ENCODE results near the gene UBAC1.
"Not testable (repeated sequence)": the region's sequence is repeated elsewhere in the genome, so short reads cannot be mapped to it uniquely, and the experiment has no call there.

UBAC1 gene

DNA sequence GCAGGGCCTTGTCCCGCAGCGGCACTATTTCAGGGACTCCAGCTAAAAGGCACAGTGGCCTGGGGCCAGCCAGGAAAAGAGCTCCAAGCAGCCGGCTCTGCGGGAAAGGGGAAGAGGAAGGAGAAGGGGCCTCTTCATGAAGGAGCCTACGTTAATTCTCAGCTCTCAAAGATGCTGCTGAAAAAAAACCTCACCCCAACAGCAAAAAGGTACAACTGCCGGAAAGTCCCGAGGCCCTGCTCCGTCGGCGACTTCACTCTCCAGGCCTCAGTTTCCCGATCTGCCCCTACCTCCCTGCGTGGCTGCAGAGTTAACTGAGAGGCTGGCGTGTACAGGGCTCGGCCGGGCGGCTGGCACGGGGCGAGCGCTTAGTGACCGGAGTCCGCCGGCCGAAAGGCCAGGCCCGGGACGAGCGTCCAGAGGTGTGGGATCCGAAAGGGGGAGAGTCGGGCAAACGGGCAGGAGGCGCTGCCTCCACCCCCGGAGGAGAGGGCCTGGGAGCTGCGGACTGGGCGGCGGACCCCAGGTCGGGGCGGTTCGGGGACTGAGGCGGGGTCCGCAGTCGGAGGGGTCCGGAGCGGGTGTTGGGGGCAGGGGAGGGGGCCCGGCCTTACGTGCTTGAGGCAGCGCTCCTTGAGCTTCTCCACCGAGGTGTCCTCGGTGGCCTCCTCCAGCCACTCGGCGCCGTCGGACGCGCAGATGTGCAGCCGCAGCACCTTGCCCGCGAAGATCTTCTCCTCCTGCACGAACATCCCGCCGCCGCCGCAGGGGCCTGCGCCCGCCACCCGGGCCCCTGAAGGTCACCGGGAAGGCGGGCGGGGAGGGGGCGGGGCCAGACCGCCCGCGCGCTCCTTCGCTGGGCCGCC lies 529 bp downstream of the UBAC1 start:
- peak in 9 of 51 donors; percentile 4 to 71 (median 54) for DNase-seq

DNA sequence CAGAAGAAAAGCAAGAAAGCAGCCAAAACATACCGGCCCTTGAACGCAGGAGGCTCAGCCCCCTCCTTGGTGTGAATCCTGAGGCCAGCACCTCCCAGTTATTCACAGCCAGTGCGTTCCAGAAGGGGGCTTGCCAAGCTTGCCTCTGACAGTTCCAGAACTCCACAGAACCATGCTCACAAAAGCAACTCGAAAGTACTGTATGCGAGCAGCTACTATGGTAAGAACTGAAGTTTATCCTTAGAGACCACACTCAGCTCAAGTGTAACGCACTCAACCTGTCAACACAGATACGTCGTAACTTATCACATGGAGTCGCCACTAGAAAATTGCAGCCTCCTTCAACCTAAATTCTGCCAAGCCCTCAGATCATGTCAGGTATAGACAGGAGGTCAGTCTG lies 1.4 kb downstream of the UBAC1 start:
- DNase-seq = no peak

DNA sequence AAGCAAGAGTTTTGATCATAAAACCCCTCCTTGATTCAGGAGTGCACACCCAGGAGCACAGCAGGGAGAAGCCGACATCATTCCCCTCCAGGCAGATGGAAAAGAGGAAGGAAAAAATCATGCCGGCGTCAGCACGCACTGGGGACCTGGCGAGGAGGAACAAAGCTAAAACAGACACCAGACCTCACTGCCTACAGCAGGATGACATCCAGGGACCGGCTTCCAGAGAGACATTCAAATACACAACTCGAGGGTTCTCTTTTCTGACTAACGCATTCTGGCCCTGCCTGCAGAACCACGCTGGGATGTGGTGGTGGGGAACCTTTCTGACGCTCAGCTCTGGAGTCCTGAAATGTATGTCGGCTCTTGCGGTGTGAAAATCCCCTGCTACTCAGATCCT lies 2.7 kb downstream of the UBAC1 start:
- peak in 6 of 51 donors; percentile 6 to 36 (median 14) for DNase-seq

DNA sequence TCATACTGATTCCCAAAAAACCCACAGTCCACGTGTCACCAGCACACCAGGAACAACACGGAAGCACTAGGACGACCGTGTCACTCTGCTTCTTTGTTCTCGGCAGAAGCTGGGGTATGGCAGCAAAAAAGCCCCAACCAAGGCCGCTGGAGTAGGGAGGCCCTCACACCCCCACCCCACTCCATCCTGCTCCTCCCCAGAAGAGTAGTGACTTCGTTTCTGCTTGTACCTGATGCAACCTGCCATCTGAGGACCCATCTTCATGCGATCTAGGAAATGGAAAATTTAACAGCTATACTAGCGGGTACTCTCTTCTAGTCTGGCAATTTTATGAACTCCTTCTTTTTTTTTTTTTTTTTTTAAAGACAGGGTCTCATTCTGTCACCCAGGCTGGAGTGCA lies 3.7 kb downstream of the UBAC1 start:
- no peak for DNase-seq

DNA sequence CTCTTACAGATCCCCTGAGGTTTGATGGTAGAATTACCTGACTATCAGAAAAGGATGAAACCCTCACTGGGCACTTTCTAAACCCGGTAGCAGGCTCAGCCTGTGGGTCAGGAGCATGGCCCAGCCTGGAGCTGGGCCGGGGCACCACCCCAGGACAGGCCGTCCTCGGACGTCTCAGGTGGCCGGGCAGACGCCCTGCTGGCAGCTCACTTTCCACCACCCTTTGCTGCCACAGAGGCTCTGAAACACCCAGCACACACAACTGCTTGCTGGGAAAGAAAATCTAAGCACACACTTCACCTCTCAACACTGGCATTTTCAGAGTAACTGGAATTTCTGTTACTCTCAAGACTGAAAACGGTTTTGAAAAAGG lies 4.4 kb downstream of the UBAC1 start:
- no peak for DNase-seq

DNA sequence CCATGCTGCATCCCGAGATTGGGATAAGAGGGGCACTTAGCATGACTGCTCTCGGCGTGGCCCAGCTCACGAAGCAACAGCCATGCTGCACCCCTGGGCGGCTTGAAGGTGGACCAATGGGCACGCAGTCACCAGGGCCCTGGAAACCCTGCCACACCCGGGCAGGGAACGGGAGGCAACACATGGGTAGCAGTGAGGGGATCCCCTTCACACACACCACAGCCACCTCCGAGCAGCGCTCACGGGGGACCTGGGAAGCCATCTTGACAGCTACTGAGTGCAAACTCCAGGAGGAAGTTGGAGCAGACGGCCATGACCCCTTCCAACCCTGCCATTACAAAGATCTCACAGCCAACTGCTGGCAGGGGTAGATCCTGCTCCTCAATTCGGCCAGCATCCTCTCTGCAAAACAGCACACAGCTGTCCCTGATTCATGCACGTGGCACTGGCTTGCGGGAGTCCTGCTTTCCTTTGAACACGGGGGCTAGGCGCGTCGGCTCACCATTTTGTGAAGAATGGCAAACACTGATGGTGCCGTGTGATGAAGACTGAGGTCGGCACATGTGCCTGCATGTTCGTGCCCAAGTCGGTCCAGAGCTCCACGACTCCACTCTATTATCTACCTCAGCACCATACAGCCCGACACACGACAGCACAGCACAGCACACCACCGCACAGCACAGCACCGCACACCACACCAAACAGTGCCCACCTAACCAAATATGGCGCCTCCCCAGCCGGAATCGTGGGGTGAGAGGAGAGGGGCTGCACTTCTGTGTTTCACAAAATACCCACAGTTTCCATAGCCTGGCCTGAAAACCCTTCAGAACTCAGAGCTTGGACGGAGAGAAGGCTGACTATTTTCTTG lies 5.0 kb downstream of the UBAC1 start:
- DNase-seq = no peak

DNA sequence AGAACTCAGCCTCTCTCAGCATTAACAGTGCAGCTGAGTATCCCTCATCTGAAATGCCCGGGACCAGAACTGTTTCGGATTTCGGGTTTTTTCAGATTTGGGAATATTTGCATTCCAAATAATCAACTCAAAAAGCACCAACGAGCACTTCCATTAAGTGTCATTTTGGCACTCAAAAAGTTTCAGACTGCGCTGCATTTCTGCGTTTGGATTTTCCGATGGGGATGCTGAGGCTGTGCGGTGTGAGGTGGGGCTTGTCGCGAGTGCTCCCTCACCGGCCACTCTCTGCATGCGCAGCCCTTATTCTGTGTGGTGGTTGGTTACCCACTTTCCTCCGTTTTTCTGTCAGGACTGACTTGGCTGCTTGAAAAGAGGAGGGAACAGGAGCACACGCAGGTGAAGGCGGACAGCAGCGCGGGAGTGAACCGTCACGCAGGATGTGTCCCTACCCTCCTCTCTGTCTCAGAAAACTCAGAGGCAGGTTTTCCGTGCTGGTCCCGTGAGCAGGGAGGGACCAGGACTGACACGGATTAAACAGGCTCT lies 8.4 kb downstream of the UBAC1 start:
- DNase-seq = no peak

DNA sequence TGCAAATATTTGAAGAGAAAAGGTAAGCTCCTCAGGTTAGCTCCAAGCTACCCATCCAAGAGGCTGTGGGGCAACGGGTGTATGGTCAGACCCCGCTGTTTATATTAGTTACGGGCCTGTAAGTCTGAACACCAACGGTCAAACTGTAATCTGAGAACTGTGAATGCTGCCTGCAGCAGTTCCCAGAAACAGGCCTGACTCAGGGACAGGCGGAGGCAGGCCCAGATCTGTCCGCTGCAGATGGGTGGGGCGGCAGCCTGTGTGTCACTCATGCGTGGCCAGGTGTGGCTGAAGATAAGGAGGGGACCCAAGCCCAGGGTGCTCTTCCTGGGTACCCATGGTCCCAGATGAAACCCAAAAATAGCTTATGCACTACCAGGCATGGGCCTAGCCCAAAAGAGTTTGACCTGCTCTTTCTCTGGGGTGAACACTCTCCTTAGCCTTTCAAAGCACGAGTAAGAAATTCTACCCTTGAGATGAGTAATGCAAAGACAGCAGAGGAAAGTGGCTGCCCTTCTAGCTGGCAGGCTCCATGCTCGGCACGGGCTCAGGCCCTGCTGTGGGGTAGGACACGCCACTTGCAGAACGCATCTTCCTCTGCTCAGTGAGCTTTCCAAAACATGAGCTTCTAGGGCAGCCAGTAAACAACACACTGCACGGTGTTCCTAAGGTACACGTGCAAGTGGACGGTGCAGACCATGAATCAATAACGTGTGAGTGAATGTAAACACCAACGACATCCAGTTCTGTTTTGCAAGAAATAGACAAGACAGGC lies 9.1 kb downstream of the UBAC1 start:
- no peak for DNase-seq

DNA sequence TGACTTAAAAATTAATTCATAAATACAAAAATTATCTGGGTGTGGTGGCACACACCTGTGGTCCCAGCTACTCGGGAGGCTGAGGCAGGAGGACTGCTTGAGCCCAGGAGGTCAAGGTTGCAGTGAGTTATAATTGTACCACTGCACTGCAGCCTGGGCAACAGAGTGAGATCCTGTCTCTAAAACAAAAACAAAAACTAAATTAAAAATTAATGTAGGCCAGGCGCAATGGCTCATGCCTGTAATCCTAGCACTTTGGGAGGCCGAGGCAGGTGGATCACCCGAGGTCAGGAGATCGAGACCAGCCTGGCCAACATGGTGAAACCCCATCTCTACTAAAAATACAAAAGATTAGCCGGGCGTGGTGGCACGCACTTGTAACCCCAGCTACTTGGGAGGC lies 9.9 kb downstream of the UBAC1 start:
- not testable (repeated sequence) for DNase-seq

DNA sequence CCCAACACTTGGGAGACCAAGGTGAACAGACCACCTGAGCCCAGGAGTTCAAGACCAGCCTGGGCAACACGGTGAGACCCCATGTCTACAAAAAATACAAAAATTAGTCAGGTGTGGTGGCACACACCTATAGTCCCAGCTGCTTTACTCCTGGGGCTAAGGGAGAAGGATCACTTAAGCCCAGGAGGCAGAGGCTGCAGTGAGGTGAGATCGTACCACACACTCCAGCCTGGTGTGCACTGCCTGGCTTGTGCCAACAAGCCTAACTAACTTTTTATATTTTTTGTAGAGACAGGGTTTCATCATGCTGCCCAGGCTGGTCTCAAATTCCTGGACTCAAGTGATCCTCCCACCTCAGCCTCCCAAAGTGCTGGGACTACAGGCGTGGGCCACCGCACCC lies 10.3 kb downstream of the UBAC1 start:
- not testable (repeated sequence) for DNase-seq

DNA sequence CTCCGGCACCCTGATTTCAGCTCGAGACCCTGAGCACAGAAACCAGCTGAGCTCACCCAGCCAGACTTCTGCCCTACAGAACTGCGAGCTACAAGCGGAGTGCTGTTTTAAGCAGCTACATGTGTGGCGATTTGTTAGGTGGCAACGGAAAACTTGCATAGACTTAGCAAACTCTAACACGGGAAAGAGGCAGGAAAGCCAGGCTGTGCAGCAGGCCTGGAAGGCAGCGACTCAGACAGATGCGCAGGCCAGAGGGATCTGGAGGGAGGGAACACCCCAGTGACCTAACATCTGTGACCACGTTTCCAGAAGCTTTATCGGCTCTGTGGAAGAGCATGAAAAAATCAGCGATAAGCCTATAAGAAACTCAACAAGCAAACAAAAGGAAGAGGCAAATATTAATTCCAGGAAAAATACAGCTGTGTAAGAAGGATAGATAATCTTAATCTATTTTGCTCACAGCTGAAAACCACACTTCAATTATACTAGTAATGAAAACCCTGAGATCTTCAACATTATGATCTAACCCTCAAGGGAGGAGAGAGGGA lies 11.0 kb downstream of the UBAC1 start:
- DNase-seq = no peak

DNA sequence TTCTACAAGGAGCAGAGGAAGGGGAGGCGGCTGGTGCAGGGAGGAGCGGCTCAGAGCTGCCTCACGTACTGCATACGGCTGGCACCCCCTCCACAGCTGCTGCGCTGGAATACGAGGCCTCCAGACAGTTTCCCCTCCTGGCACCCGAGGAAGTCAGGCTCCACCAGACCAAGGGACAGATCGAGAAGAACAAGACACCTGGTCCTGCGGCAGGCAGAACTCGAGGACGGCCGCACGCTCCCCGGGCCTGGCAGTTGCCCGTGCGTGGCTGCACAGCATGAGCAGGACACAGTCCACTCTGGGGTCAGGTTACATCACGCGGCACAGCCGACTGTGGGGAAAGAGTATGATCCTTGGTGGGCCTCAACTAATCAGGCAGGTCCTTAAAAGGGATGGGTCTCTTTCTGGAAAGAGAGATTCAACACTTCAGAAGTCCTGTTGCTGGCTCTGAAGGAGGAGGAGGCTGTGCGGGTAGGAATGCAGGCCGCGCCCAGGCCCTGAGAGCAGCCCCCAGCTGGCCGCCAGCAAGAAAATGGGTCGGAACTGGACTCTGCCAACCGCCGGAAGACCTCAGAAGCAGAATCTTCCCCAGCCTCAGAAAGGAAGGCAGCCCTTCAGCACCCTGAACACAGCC lies 11.6 kb downstream of the UBAC1 start:
- DNase-seq = no peak

DNA sequence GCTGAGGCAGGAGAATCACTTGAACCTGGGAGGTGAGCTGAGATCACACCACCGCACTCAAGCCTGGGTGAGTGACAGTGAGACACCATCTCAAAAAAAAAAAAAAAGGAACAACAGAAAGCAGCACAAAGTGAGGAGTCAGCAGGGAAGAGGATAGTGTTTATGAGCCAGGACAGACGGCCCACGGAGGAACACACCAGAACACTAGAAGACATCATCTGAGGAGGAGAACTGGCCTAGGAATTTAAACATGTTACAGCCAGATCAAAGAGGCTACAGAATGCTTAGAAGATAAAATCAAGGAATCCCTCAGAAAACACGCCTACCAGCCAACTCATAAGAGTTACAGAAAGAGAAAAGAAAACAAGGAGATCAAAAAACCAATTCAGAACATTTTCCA lies 12.2 kb downstream of the UBAC1 start:
- DNase-seq = no peak

DNA sequence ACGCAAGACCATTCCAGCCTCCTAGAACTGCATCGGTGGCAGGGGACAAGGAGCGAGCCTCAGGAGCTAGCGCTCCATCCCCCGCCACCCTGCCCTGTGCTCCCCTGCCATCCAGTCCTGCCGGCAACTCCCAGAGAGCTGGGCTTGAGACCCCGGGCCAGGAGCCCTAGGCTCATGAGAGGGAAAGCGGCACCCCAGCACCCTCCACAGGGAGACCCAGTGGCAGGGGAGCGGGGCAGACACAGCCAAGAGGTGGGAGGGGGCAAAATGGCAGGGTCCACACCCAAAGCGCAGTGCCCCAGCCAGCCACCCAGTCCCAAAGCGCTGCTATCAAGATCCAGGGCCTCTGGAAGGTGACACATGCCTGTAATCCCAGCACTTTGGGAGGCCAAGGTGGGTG lies 12.7 kb downstream of the UBAC1 start:
- no peak for DNase-seq

DNA sequence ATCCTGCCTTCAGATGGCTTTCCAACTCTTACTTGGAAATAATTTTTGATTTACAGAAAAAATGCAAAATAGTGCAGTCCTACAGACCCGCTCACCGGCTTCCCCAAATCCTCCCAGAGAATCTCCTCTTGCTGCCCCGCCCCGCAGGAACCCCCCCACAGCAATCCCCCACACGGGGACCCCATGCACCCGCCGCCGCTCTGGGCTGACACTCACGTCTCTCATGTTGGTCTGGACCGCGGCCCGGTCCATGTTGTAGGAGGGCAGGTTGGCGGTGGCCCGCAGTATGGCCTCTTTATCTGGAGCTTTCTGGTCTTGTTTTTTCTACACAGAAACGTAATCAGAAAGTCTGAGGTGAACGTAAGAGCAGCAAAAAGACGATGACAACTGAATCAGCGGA lies 13.6 kb downstream of the UBAC1 start:
- DNase-seq = no peak

DNA sequence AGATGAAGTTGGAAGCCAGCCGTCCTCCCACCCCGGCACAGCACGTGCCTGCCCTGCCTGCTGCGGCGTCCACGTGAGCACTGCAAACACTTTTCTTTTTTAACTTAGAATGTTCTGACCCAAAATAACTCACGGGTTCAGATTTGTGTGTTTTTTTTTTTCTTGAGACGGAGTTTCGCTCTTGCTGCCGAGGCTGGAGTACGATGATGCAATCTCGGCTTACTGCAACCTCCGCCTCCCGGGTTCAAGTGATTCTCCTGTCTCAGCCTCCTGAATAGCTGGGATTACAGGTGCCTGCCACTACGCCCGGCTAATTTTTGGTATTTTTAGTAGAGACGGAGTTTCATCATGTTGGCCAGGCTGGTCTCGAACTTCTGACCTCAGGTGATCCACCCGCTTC lies 14.1 kb downstream of the UBAC1 start:
- not testable (repeated sequence) for DNase-seq

DNA sequence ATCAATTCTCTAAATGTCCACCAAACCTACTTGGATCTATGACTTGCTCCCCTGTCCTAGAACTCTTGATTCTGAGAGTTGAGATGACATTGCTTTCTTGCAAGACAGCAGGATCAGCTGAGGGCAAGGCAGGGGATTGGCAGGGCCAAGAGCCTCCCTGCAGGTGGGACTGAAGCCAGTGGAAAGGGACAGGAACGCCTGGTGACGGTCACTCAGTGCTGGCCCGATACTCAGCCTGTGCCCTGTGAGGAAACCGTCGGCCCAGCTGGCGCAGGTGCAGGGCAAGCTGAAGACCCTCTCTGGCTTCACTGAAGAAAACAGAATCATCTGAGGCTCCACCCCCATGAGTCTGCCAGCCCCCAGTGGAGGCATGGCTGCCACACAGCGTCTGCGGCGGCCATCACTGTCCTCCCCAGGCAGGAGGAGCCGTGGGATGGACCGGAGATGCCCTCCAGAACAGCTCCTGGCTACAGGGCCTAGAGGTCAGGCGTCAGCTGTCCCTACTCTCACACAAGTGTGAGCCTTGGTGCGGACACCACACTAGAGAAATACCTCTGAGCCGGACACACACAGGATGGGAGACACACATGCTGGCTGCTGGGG lies 14.7 kb downstream of the UBAC1 start:
- no peak for DNase-seq

DNA sequence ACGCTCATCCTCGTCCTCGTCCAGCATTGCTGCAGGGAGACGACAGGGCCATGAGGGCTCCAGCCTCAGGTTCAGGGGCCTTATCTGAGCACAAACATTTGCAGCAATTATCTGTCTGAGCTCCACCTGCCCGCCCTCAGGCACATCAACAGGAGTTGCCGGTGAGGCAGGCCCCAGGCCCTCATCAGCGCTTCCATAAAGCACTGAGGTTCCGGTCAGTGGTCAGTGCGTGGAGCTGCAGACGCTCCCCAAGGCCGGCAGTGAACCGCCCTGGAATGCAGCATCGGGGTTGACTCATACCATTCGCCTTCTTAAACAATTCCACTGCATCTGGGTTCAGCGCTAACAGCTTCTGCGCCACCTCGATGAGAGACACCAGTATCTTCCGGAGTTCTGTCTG lies 15.2 kb downstream of the UBAC1 start:
- no peak for DNase-seq

DNA sequence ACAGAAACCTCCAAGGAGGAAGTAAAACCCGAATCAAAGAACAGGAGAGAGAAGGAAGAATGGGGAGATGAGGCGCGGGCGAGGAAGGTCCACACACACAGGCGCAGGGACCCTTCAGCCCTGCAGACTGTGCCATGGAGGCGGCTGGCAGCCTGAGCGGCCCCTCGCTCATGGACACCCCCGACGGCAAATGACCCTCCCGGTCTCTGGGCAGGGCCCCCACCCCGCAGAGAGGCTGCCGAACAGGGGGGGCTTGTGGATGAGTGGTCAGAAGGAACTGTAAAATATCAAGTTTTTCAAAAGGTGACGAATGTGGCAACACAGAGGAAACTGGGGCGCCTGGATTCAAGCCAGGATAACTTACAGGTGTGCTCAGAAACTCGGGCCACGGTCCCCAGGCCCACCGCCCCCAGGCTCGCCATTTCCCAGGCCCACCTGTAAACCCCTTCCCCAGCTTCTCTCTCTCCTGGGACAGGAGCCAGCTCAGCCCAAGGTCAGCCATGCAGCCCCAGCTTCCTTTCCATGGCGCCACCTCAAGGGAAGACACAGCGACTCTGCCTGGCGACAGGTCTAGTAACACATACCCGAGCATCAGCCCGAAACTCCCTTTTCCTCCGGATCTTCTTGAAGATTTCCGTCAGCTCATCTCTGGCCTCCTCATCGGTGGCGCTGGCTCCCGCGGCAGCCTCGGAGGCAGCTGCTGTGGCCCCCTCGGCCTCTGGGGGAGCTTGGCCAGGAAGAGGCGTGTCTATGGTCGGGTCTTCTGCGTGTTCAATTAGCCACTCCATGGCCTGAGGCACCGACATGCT lies 16.5 kb downstream of the UBAC1 start:
- DNase-seq = no peak

DNA sequence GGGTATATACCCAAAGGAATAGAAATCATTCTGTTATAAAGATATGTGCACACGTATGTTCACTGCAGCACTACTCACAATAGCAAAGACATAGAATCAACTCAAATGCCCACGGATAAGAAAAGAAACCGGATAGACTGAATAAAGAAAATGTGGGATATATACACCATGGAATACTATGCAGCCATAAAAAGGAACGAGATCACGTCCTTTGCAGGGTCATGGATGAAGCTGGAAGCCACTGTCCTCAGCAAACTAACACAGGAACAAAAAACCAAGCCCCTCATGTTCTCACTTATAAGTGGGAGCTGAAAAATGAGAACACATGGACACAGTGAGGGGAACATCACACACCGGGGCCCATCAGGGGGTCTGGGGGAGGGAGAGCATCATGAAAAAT lies 17.6 kb downstream of the UBAC1 start:
- DNase-seq = not testable (repeated sequence)
